GM23338 (cell line): ENCODE results near the gene ZNF823. TPM values are rescaled to one million over a fixed set of nuclear protein-coding genes. Genes with fewer than 3 reads are reported as not detected.

Source experiments
- ATAC-seq: fragments of 200-7000 bp; cut with Tn5 transposase; 3 replicates; pipeline ENCODE4 v1.9.1; 2020
- DNase-seq: peaks from one replicate; pipeline ENCODE4 v3.0.0-alpha.2; 2015; ENCODE audit warnings: low spot score
- H2AFZ ChIP-seq: fragments of 200-600 bp; sonication (generic); 2 replicates; pipeline ENCODE4 v1.8.0; 2016; ENCODE audit warnings: antibody characterized with exemption, mild to moderate bottlenecking, moderate library complexity
- H3F3A ChIP-seq: fragments of 200-600 bp; sonication (generic); replicated peaks from 2 replicates; pipeline ENCODE4 v1.8.0; 2017; ENCODE audit warnings: antibody characterized with exemption, mixed run types, low read depth
- H3K27ac ChIP-seq: fragments of 200-600 bp; sonication (generic); 2 replicates; pipeline ENCODE4 v1.6.1; 2016; ENCODE audit warnings: low read depth
- H3K27me3 ChIP-seq: fragments of 200-600 bp; sonication (generic); 2 replicates; pipeline ENCODE4 v1.8.0; 2016; ENCODE audit warnings: mild to moderate bottlenecking, mixed run types, moderate library complexity; ENCODE audit not compliant: insufficient read depth
- H3K36me3 ChIP-seq: fragments of 200-600 bp; sonication (generic); 2 replicates; pipeline ENCODE4 v1.8.0; 2016; ENCODE audit warnings: mild to moderate bottlenecking; ENCODE audit not compliant: insufficient read depth
- H3K4me1 ChIP-seq: fragments of 200-600 bp; sonication (generic); 2 replicates; pipeline ENCODE4 v1.8.0; 2016; ENCODE audit warnings: mild to moderate bottlenecking, moderate library complexity; ENCODE audit not compliant: insufficient read depth
- H3K4me2 ChIP-seq: fragments of 200-600 bp; sonication (generic); 2 replicates; pipeline ENCODE4 v1.7.1; 2017; ENCODE audit warnings: mixed run types
- H3K4me3 ChIP-seq: fragments of 200-600 bp; sonication (generic); 2 replicates; pipeline ENCODE4 v1.6.1; 2016; ENCODE audit warnings: mixed run types
- H3K79me2 ChIP-seq: fragments of 200-600 bp; sonication (generic); replicated peaks from 2 replicates; pipeline ENCODE4 v1.8.0; 2017; ENCODE audit warnings: mild to moderate bottlenecking; ENCODE audit not compliant: insufficient read depth
- H3K9me2 ChIP-seq: fragments of 200-600 bp; sonication (generic); 2 replicates; pipeline ENCODE4 v1.8.0; 2017; ENCODE audit not compliant: insufficient read depth
- H4K20me1 ChIP-seq: fragments of 200-600 bp; sonication (generic); replicated peaks from 2 replicates; pipeline ENCODE4 v1.8.0; 2017; ENCODE audit warnings: mild to moderate bottlenecking; ENCODE audit not compliant: insufficient read depth
- H3K27ac Mint-ChIP-seq: 2 replicates; pipeline ENCODE4 v1.8.0; 2020; ENCODE audit warnings: inconsistent platforms, mild to moderate bottlenecking, moderate library complexity, mixed read lengths
- H3K27me3 Mint-ChIP-seq: 3 replicates; pipeline ENCODE4 v1.8.0; 2022; ENCODE audit warnings: low read depth, mild to moderate bottlenecking, moderate library complexity, mixed read lengths, inconsistent platforms; ENCODE audit not compliant: insufficient read depth, poor library complexity
- H3K36me3 Mint-ChIP-seq: 3 replicates; pipeline ENCODE4 v1.8.0; 2021; ENCODE audit warnings: low read depth, mild to moderate bottlenecking, inconsistent platforms, moderate library complexity, mixed read lengths
- H3K4me1 Mint-ChIP-seq: 3 replicates; pipeline ENCODE4 v1.8.0; 2020; ENCODE audit warnings: mild to moderate bottlenecking, inconsistent platforms, mixed read lengths
- H3K4me3 Mint-ChIP-seq: 3 replicates; pipeline ENCODE4 v1.8.0; 2021; ENCODE audit warnings: moderate library complexity, mild to moderate bottlenecking, inconsistent platforms, mixed read lengths
- H3K9me3 Mint-ChIP-seq: 3 replicates; pipeline ENCODE4 v1.8.0; 2020; ENCODE audit warnings: moderate library complexity, mild to moderate bottlenecking, inconsistent platforms, mixed read lengths
- CREB1 ChIP-seq: fragments of 250-450 bp; sonication (Bioruptor Pico); IDR thresholded peaks from 2 replicates; pipeline ENCODE4 v1.5.0; 2020; ENCODE audit warnings: low read depth, mild to moderate bottlenecking, moderate library complexity
- CTCF ChIP-seq, 2 experiments: fragments of 200-600 bp in 1 of 2; sonication (generic) in 1 of 2; conservative IDR thresholded peaks; 2 replicates each; pipeline versions ENCODE4 v1.5.1 to v1.6.1; 2016 to 2017; ENCODE audit warnings: antibody characterized with exemption in 2 of 2, low read depth in 2 of 2, mild to moderate bottlenecking in 2 of 2, moderate library complexity in 1 of 2
- EZH2phosphoT487 ChIP-seq: fragments of 200-600 bp; sonication (generic); IDR thresholded peaks from one replicate; pipeline ENCODE4 v1.8.1; 2018; ENCODE audit warnings: antibody characterized with exemption; ENCODE audit not compliant: unreplicated experiment
- JUNB ChIP-seq: IDR thresholded peaks from one replicate; pipeline ENCODE4 v1.6.1; 2016; ENCODE audit warnings: antibody characterized with exemption; ENCODE audit not compliant: unreplicated experiment
- NANOG ChIP-seq: IDR thresholded peaks from 2 replicates; pipeline ENCODE4 v1.6.1; 2016; ENCODE audit warnings: antibody characterized with exemption, borderline replicate concordance
- STAT1 ChIP-seq: IDR thresholded peaks from one replicate; pipeline ENCODE4 v1.6.1; 2016; ENCODE audit warnings: antibody characterized with exemption; ENCODE audit not compliant: unreplicated experiment
- ZNF114 ChIP-seq: fragments of 250-450 bp; sonication (Bioruptor Pico); IDR thresholded peaks from 2 replicates; pipeline ENCODE4 v1.5.0; 2020; ENCODE audit warnings: mild to moderate bottlenecking, moderate library complexity
- ZNF462 ChIP-seq: fragments of 250-450 bp; sonication (Bioruptor Pico); IDR thresholded peaks from 2 replicates; pipeline ENCODE4 v1.5.0; 2020; ENCODE audit warnings: mild to moderate bottlenecking, moderate library complexity
- polyA plus RNA-seq: library from polyadenylated mRNA; unstranded; fragments of >200 nt; fragmentation: Nextera tagmentation; extraction: Ambion mirVana; gene quantifications from 2 replicates; pipeline ENCODE4 v1.2.1, GENCODE V29; 2016
- total RNA-seq: library from RNA; depleted of rRNA; stranded (reverse); fragments of >200 nt; shearing (Covaris generic); gene quantifications from 2 replicates; pipeline ENCODE4 v1.2.3, GENCODE V29; 2014

Gene ZNF823
- total and polyA plus RNA-seq, 2 experiments from 2014 or later = 1.3 to 3.0 TPM

- H2AFZ ChIP-seq = no peak overlapping the region
- no peaks in the 10 kb centered on the region; the same call in 2 of the 3 replicates for H3K36me3 Mint-ChIP-seq
- H3K27me3 Mint-ChIP-seq = peaks cover 1% of the 10 kb centered on the region
- TF ChIP-seq STAT1 = no peak
- TF ChIP-seq CTCF (conservative IDR thresholded peaks at IDR 0.05; ENCODE audit: low read depth in 2 of 2) = no peak
- TF ChIP-seq EZH2phosphoT487 = no peak
- no peak for TF ChIP-seq ZNF114 (CRISPR knock-in tag)
- no peak for TF ChIP-seq ZNF462
- no peak for TF ChIP-seq CREB1 (CRISPR knock-in tag)
- TF ChIP-seq NANOG = no peak
- TF ChIP-seq JUNB = no peak
- no peaks in the 10 kb centered on the region for H3K4me1 Mint-ChIP-seq
- H3K9me3 Mint-ChIP-seq = peaks cover 81% of the 10 kb centered on the region
- H3K4me2 ChIP-seq = no peak overlapping the region
- no peak overlapping the region for H3K4me3 ChIP-seq
- no peak for ATAC-seq
- no peak overlapping the region for H3K27ac Mint-ChIP-seq
- H4K20me1 ChIP-seq = no peaks in the 10 kb centered on the region
- no peak overlapping the region for H3K27ac ChIP-seq
- no peaks in the 10 kb centered on the region for H3K79me2 ChIP-seq
- no peaks in the 10 kb centered on the region for H3K27me3 ChIP-seq
- H3K36me3 ChIP-seq = peaks cover 3% of the 10 kb centered on the region; the same call in 1 of the 2 replicates
- no peaks in the 10 kb centered on the region for H3K4me1 ChIP-seq
- H3K4me3 Mint-ChIP-seq = no peak overlapping the region
- no peak for DNase-seq
- H3K9me2 ChIP-seq = no peaks in the 10 kb centered on the region; the same call in 1 of the 2 replicates
- no peaks in the 10 kb centered on the region for H3F3A ChIP-seq
Measured at GRCh38 chr19:11756965-11757364, 18.2 kb upstream of the ZNF823 start.
